ENCODE results near the gene MYO5B.

The MYO5B gene

DNA sequence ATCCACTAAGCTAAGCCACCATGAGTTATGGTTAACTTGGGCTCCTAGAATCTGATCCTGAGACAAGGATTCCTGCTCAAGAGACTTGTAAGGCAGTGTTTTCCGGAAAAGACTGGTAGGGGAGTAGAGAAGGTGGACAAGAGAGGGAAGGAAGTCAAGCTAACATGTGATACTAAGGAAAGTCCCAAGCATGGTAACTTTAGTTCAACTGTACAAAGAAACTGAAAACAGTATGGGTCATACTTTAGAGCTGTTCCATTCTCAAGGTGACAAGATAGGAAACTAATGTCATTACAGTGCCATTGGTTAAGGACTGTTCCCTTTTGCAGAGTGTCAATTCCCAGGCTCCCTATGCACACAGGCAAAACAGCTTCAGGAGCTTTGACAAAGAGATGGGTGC is 5.8 kb downstream of the MYO5B start:
- DNase-seq (ENCODE audit: low read depth in 1 of 2, low spot score in 1 of 2): no peak

DNA sequence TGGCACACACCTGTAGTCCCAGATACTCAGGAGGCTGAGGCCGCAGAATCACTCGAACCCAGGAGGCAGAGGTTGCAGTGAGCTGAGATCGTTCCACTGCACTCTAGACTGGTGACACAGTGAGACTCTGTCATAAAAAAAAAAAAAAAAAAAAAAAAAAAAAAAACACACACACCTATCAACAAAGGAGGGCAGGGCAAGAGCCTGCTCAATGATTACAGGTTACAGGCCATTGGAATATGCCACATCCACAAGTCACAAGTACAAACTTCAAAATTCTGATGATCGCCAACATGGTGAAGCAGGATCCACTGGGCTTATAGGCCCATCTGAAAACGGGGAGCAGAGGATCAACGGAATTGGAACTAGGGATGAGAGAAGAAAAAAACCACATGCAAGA is 6.3 kb downstream of the MYO5B start:
- DNase-seq (ENCODE audit: low read depth in 1 of 2, low spot score in 1 of 2): no peak

GRCh38 chr18:50187659-50188058 is 7.3 kb downstream of the MYO5B start:
- no peak for DNase-seq (ENCODE audit: low read depth in 1 of 2, low spot score in 1 of 2)

DNA sequence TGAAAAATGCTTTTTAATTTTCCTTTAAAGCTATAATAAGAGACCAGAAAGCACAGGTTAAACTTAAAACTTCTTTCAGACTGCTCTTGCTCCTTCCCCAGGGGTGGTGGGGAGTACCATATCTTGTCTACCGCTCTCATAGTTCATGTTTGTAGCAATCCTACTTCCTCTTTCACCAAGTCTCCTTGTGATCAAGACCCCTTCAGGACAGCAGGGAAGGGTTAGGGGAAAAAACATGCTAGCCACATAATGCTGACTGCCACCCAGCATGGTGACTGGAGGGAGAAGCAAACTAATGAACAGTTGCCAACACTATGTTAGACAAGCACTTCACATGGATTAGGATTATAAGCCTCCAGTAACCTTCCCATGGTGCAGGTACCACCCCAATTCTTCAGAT is 8.6 kb downstream of the MYO5B start:
- DNase-seq (ENCODE audit: low read depth in 1 of 2, low spot score in 1 of 2): no peak

- no peak for DNase-seq (ENCODE audit: low read depth in 1 of 2, low spot score in 1 of 2)
These were observed 11.4 kb downstream of the MYO5B start for GRCh38 chr18:50183556-50183955.

GRCh38 chr18:50182511-50182910 is 12.4 kb downstream of the MYO5B start:
- no peak for DNase-seq (ENCODE audit: low read depth in 1 of 2, low spot score in 1 of 2)

- no peak for DNase-seq (ENCODE audit: low read depth in 1 of 2, low spot score in 1 of 2)
These were observed 13.4 kb downstream of the MYO5B start for GRCh38 chr18:50181590-50181989.

GRCh38 chr18:50179465-50179864 is 15.5 kb downstream of the MYO5B start:
- no peak for DNase-seq (ENCODE audit: low read depth in 1 of 2, low spot score in 1 of 2)

DNA sequence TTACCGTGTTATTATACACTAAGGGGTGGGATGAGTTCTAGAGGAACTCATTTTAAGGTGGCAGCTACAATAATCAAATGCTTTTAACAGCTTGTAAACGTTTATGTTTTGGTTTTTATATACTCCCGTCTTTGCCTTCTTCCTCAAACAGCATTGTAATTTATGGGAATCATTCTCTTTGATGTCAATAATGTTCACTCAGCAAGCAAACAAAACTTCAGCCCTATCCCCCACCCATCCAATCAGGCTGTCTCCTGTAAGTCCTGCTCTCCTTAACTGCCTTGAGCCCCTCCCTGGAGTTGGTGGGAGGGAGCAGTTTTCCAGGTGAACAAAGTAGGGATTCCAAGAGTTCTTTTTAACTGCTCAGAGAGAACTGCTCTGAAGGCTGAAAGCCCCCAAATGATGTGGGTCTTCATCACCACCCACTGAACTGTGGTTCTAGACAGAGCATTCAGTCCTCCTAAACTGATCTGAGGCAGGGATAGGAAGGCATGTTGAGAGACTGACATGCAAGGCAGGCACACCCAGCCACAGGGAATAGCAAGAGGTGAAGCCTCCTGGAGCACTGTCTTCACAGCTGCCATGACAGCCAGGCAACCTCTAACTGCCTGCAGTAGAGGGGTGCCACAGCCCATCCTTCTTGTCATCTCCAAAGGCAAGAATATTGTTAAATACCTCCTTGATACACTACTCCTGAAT is 17.5 kb downstream of the MYO5B start:
- DNase-seq (ENCODE audit: low read depth in 1 of 2, low spot score in 1 of 2): no peak

- no peak for DNase-seq (ENCODE audit: low read depth in 1 of 2, low spot score in 1 of 2)
These were observed 22.6 kb downstream of the MYO5B start for GRCh38 chr18:50172367-50172766.

DNA sequence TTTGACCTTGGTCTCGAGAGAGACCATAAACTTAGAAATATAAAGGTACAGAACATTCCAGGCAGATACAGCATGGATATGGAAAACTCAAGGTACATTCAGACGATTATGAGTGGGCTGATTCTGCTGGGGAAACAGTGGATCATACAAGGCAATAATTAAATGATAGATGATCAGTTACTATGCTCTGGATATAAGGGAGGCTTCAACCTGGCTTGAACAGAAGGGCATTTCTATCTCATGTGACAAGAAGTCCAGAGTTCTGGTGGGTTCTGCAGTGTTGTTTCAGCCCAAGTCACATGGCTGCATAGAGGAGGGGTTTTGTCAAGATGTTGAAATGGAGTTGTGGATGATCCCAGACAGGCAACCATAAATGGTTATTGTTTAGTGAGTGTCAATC is 23.5 kb downstream of the MYO5B start:
- no peak for DNase-seq (ENCODE audit: low read depth in 1 of 2, low spot score in 1 of 2)

DNA sequence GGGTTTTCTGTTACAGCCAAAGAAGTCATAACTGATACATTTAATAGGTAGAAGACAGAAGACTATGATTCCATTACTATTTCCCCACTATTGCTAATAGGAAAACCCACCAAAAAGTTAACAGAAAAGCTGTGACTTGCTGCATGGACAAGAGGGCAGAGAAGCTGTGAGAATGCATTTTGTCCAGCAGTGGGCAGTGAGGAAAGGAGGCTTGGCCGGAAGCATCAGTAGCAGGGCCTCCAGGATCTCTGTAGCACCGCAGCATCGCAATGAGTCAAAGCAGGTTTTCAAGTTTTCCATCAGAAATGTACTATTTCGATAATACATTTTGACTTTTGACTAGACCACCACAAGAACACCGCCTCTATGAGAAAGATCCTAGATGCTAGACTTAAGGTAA is 24.9 kb downstream of the MYO5B start:
- no peak for DNase-seq (ENCODE audit: low read depth in 1 of 2, low spot score in 1 of 2)

DNA sequence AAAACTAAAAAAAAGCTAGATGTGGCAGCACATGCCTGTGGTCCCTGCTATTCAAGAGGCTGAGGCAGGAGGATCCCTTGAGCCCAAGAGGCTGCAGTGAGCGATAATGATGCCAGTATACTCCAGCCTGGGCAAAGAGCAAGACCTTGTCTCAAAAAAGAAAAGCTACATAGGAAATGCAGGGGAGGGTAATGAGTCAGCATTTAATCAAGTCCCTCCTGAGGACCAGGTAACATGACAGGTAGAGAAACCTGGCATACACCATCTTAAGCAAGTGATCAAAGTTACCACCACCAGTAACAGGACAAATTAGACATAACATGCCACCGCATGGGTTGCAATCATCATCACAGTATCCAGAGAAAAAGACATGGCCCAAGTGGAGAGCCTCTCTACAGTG is 25.8 kb downstream of the MYO5B start:
- DNase-seq (ENCODE audit: low read depth in 1 of 2, low spot score in 1 of 2): no peak

DNA sequence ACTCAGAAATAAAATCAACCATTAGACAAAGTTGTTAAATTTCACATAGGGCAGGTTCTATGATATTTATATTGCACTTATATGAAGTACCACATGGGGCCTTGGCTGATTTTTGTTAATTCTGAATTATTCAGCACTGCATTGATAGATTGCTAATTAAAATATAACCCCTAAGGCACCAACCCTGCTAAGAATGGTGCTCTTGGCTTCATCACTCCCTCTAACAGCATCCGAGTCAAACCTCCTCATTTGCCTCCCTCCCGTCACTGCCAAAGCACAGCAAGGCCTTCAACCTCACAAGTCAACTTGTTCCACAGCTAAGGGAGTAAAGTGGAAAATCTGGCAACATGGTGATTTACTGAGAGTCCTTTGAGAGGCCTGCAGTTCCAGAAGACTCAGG is 27.0 kb downstream of the MYO5B start:
- DNase-seq (ENCODE audit: low read depth in 1 of 2, low spot score in 1 of 2): no peak

DNA sequence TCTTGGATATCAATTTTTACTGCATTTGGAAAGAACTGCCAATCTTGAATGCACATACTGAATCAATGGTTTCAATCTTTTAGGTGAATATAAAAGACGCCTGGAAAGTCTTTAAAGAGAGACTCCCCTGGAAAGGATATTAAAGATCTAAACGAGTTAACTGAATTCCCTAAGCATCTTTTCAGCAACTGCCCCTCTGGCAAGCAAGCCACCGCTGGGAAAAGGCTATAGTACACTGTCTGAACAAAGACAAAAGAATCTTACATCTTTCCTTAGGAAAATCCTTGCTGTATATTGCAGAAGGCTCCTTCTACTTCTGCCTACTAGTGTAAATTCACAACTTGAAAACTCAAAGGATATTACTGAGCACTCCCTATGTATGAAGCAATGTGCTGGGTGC is 28.0 kb downstream of the MYO5B start:
- DNase-seq (ENCODE audit: low read depth in 1 of 2, low spot score in 1 of 2): no peak

DNA sequence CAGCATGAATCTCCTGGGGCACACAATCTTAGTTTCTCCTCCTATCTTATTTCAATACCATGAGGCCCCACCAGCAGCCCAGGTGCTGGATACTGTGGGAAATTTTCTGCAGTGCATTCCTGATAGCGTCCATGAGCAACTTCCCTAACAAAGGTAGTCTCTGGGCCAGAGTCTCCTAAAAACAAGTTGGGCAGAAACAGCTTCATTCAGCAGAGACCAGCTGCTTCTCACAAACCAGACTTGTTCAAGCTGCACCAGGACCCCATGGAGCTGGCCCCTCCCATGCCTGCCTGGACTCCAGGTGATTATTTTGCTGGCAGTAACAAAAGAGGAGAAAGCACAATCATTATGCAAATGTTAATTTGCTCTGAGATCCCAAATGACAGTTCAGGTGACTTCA is 31.4 kb downstream of the MYO5B start:
- DNase-seq (ENCODE audit: low read depth in 1 of 2, low spot score in 1 of 2): no peak

DNA sequence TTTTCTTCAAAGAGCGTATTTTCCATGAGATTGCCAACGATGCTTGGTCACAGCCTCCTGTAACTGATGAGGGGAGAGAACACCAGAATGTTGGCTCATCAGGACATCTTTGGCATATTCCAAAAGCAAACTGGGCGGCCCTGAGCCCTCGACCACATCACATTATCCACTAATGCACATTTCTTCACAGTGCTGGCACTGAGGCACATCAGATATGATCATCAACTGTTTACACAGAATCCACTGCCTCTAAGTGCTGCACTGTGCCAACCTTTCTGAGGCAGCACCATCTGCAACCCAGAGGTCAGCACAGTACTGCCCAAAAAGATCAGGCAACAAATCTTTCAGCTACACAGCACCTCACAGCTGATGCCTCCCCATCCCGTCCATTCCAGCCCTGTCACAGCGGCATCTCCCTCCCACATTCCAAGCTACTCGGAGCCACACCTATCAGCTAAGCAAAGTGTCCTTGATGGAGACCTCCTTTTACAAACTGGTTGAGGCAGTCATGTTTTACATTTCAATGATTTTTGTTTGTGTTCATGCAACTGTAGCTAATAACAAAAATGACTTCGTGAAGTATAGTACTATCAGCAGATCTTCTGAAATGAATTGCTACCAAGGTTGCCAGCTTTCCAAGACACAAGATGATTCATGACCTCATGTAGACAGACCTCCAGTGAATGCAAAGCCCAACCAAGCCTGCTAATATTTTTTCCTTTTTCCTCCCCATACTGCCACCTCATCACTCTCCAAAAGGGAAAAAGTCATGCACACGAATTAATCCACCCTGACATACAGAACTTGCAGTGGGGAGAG is 32.3 kb downstream of the MYO5B start:
- no peak for DNase-seq (ENCODE audit: low read depth in 1 of 2, low spot score in 1 of 2)

DNA sequence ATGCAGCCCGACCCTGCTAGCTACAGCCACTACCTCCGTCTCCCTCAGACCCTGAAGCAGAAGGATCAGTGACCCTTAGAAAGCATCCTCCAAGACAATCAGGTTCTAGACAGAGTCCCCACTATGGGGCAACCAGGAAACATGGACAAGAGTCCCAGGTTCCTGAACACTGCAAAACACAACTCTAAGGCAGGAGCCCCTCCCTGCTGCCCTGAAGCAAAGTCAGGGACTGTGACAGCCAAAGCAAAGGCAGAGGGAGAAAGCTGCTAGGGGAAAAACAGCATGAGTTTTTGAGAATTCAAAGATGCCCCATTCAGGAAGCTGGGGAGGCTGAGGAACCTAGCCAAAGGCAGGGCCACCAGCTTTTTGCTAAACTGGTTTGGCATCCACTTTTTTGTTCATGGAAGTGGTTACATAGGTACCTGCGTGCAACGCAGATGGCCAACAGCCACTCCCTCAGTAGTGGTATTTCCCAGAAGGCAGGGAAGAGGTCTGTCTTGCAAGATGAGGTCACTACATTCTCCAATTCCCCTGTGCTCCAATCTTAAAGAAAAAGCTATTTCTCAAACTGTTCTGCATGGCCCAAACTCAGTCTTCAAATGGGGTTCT is 33.2 kb downstream of the MYO5B start:
- DNase-seq (ENCODE audit: low read depth in 1 of 2, low spot score in 1 of 2): no peak

GRCh38 chr18:50159654-50160046 is 35.3 kb downstream of the MYO5B start:
- no peak for DNase-seq (ENCODE audit: low read depth in 1 of 2, low spot score in 1 of 2)

DNA sequence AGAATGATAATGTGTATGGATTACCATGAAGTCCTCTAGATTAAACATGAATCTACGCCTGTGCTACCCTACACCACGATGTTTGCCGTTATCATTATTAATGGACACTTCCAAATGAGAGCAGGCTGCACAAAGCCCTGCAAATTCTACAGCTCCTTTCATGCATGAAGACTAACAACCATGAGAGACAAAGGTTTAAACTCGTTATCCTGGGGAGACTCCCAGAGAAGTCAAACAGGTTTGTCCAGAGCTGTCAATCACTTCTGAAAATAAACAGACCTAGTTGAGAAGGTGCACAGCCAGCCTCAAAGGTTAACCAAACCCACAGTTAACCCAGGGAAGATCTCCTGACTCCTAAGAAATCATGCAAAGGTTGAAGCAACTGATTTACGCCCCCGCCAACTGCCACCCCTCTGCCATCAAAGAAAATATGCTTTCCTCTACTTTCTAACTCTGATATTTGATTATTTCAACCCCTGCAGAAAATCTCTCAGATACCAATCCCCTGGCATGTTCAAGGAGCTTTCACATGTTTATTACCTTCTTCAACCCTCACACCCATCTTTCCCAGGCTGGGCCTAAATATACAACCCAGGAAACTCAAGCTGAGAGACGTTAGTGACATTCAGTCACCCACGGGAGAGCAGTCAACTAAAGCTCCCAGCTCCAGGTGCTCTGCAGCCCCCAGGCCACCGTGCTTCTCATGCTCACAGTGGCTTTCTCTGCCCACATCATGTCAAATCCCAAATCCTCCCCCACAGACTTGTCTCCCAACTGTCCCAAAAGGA is 35.9 kb downstream of the MYO5B start:
- no peak for DNase-seq (ENCODE audit: low read depth in 1 of 2, low spot score in 1 of 2)

- DNase-seq (ENCODE audit: low read depth in 1 of 2, low spot score in 1 of 2): no peak
These were observed 39.5 kb downstream of the MYO5B start for GRCh38 chr18:50155406-50155805.

- no peak for DNase-seq (ENCODE audit: low read depth in 1 of 2, low spot score in 1 of 2)
These were observed 40.5 kb downstream of the MYO5B start for GRCh38 chr18:50154420-50154819.

Data from activated T-helper 1 cell treated with anti-CD3 and anti-CD28 coated beads, Interleukin-2, amount 50 U/mL, for 16 hours (primary cell).